AG10803 (cell line): ENCODE results near the gene FCRL6.

Experiments
- DNase-seq: peaks from one replicate; pipeline ENCODE4 v3.0.0; 2010; ENCODE audit warnings: low read depth
- H3K4me3 ChIP-seq: 2 replicates; pipeline ENCODE4 v1.5.1; 2011; ENCODE audit warnings: mild to moderate bottlenecking, low read length, control low read depth
- CTCF ChIP-seq: conservative IDR thresholded peaks from 2 replicates; pipeline ENCODE4 v1.5.1; 2011; ENCODE audit warnings: mild to moderate bottlenecking, low read length, control low read depth, inconsistent platforms

Gene FCRL6

GRCh38 chr1:159861218-159861617, 59.1 kb downstream of the FCRL6 start:
- TF ChIP-seq CTCF: no peak
- H3K4me3 ChIP-seq: no peak overlapping the region
- DNase-seq: no peak

- DNase-seq: no peak
- TF ChIP-seq CTCF: no peak
- H3K4me3 ChIP-seq: no peak overlapping the region
Observed at GRCh38 chr1:159862031-159862430, 59.9 kb downstream of the FCRL6 start.

GRCh38 chr1:159862557-159862956, 60.4 kb downstream of the FCRL6 start, which contains the start of gene VSIG8:
Gene VSIG8 (minus strand): TSS chr1:159862657. CDS start chr1:159862521, 136 bp downstream.
- no peak within 1 kb of the TSS for H3K4me3 ChIP-seq
- DNase-seq: no peak
- no peak for TF ChIP-seq CTCF

- no peak overlapping the region for H3K4me3 ChIP-seq
- no peak for DNase-seq
- no peak for TF ChIP-seq CTCF
Observed at GRCh38 chr1:159864262-159864661, 62.1 kb downstream of the FCRL6 start.
